Osteoblast (primary cell): ENCODE data around the gene ZNF792. TPM values are rescaled to one million over a fixed set of nuclear protein-coding genes. Genes with fewer than 3 reads are reported as not detected.

ENCODE experiments used
- DNase-seq: peaks from one replicate; pipeline ENCODE4 v3.0.0; 2011; ENCODE audit warnings: low spot score, mixed read lengths; ENCODE audit not compliant: insufficient read length; ENCODE audit errors: missing footprints
- H2AFZ ChIP-seq: 2 replicates; pipeline ENCODE4 v1.6.0; 2011; ENCODE audit warnings: mild to moderate bottlenecking, low read length
- H3K27ac ChIP-seq: 2 replicates; pipeline ENCODE4 v1.5.1; 2011; ENCODE audit warnings: mild to moderate bottlenecking, low read depth, low read length, moderate library complexity
- H3K27me3 ChIP-seq: 2 replicates; pipeline ENCODE4 v1.6.0; 2012; ENCODE audit warnings: mild to moderate bottlenecking, control low read depth, inconsistent platforms, low read length, moderate library complexity; ENCODE audit not compliant: insufficient read depth
- H3K36me3 ChIP-seq: 2 replicates; pipeline ENCODE4 v1.5.1; 2011; ENCODE audit warnings: mild to moderate bottlenecking, low read length, control low read depth, moderate library complexity; ENCODE audit not compliant: insufficient read depth
- H3K4me1 ChIP-seq: 2 replicates; pipeline ENCODE4 v1.5.1; 2011; ENCODE audit warnings: mild to moderate bottlenecking, low read length, control low read depth, moderate library complexity; ENCODE audit not compliant: insufficient read depth
- H3K4me2 ChIP-seq: 2 replicates; pipeline ENCODE4 v1.6.0; 2011; ENCODE audit warnings: mild to moderate bottlenecking, low read length; ENCODE audit not compliant: insufficient read depth
- H3K4me3 ChIP-seq: fragments of 200-600 bp; sonication (generic); 3 replicates; pipeline ENCODE4 v1.5.1; 2012; ENCODE audit warnings: mild to moderate bottlenecking, low read length, inconsistent platforms; ENCODE audit not compliant: insufficient read depth
- H3K79me2 ChIP-seq: 2 replicates; pipeline ENCODE4 v1.6.0; 2012; ENCODE audit warnings: mild to moderate bottlenecking, low read length, control low read depth, inconsistent platforms; ENCODE audit not compliant: insufficient read depth
- H3K9me3 ChIP-seq: 2 replicates; pipeline ENCODE4 v1.5.1; 2011; ENCODE audit warnings: low read depth, low read length, control low read depth
- H4K20me1 ChIP-seq: 2 replicates; pipeline ENCODE4 v1.6.0; 2012; ENCODE audit warnings: mild to moderate bottlenecking, low read length, control low read depth; ENCODE audit not compliant: insufficient read depth
- total RNA-seq: library from RNA; depleted of rRNA; stranded (reverse); fragments of >200 nt; gene quantifications from 2 replicates; pipeline ENCODE4 v1.2.3, GENCODE V29; 2012
- TF ChIP-seq, protein P1 (sequence below): IDR thresholded peaks from 2 replicates; pipeline ENCODE4 v1.5.1; 2011; ENCODE audit warnings: mild to moderate bottlenecking, low read depth, low read length, moderate library complexity; ENCODE audit errors: extremely low read depth

ZNF792 gene
- total RNA-seq, 1 donor, result 6.2 TPM

GRCh38 chr19:34960940-34961679 lies 2.9 kb downstream of the ZNF792 start:
- H3K27me3 ChIP-seq, result no peaks in the 10 kb centered on the region

GRCh38 chr19:34960103-34960805 lies 3.8 kb downstream of the ZNF792 start:
- Histone ChIP-seq H3K79me2 (peaks cover 15% of the 10 kb centered on the region), H3K4me2 (no peak overlapping the region), H3K4me1 (peaks cover 8% of the 10 kb centered on the region), H3K27me3 (no peaks in the 10 kb centered on the region), H4K20me1 (peaks cover 5% of the 10 kb centered on the region), H3K9me3 (peaks cover 30% of the 10 kb centered on the region), H3K4me3 (no peak overlapping the region), H2AFZ (no peak overlapping the region), H3K27ac (no peak overlapping the region), H3K36me3 (peaks cover 33% of the 10 kb centered on the region)
- TF ChIP-seq, protein P1, sequence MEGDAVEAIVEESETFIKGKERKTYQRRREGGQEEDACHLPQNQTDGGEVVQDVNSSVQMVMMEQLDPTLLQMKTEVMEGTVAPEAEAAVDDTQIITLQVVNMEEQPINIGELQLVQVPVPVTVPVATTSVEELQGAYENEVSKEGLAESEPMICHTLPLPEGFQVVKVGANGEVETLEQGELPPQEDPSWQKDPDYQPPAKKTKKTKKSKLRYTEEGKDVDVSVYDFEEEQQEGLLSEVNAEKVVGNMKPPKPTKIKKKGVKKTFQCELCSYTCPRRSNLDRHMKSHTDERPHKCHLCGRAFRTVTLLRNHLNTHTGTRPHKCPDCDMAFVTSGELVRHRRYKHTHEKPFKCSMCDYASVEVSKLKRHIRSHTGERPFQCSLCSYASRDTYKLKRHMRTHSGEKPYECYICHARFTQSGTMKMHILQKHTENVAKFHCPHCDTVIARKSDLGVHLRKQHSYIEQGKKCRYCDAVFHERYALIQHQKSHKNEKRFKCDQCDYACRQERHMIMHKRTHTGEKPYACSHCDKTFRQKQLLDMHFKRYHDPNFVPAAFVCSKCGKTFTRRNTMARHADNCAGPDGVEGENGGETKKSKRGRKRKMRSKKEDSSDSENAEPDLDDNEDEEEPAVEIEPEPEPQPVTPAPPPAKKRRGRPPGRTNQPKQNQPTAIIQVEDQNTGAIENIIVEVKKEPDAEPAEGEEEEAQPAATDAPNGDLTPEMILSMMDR, result no peak
- no peak for DNase-seq

More at GRCh38 chr19:34960940-34961679, 2.9 kb downstream of the ZNF792 start:
- Histone ChIP-seq H3K27ac (no peak overlapping the region), H4K20me1 (peaks cover 5% of the 10 kb centered on the region), H3K9me3 (peaks cover 30% of the 10 kb centered on the region), H3K79me2 (peaks cover 15% of the 10 kb centered on the region), H3K4me1 (peaks cover 8% of the 10 kb centered on the region), H3K4me3 (no peak overlapping the region), H3K36me3 (peaks cover 32% of the 10 kb centered on the region), H2AFZ (no peak overlapping the region), H3K4me2 (no peak overlapping the region)
- TF ChIP-seq, protein P1, result no peak
- no peak for DNase-seq

GRCh38 chr19:34959021-34959420 lies 5.0 kb downstream of the ZNF792 start:
- Histone ChIP-seq H3K4me1 (peaks cover 8% of the 10 kb centered on the region), H3K4me3 (no peak overlapping the region), H3K4me2 (no peak overlapping the region), H3K27me3 (no peaks in the 10 kb centered on the region), H3K79me2 (peaks cover 15% of the 10 kb centered on the region), H4K20me1 (peaks cover 5% of the 10 kb centered on the region), H3K9me3 (peaks cover 30% of the 10 kb centered on the region), H3K27ac (no peak overlapping the region), H3K36me3 (peaks cover 33% of the 10 kb centered on the region), H2AFZ (no peak overlapping the region)
- TF ChIP-seq, protein P1, result no peak
- DNase-seq, result no peak
